ENCODE data around the gene ADAMTS1.

ADAMTS1 gene

DNA sequence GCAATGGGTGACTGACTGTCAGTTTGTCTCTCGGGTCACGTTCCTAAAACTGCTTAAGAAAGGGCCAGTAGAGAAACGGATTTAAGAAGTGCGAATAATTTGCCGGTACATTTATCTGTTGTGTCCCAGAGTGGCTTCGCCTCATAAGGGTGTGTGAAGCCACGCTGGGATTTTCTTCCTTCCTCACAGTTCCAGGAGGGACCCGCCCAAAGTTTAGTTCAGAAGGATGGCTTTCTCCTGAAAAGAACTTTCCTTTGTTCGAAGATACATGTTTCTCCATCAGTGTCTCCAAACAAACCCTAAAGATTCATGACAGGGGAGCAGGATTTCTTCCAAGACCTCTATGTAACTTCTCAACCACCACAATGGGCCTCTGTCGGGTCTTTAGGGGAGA is 49.8 kb downstream of the ADAMTS1 start:
- Mint-ChIP-seq H3K27ac (no peak overlapping the region), H3K9me3 (peaks cover 20% of the 10 kb centered on the region), H3K4me1 (ENCODE audit: low read depth) (no peaks in the 10 kb centered on the region), H3K36me3 (ENCODE audit: low read depth) (no peaks in the 10 kb centered on the region), H3K4me3 (no peak overlapping the region), H3K27me3 (ENCODE audit: low read depth) (no peaks in the 10 kb centered on the region)

DNA sequence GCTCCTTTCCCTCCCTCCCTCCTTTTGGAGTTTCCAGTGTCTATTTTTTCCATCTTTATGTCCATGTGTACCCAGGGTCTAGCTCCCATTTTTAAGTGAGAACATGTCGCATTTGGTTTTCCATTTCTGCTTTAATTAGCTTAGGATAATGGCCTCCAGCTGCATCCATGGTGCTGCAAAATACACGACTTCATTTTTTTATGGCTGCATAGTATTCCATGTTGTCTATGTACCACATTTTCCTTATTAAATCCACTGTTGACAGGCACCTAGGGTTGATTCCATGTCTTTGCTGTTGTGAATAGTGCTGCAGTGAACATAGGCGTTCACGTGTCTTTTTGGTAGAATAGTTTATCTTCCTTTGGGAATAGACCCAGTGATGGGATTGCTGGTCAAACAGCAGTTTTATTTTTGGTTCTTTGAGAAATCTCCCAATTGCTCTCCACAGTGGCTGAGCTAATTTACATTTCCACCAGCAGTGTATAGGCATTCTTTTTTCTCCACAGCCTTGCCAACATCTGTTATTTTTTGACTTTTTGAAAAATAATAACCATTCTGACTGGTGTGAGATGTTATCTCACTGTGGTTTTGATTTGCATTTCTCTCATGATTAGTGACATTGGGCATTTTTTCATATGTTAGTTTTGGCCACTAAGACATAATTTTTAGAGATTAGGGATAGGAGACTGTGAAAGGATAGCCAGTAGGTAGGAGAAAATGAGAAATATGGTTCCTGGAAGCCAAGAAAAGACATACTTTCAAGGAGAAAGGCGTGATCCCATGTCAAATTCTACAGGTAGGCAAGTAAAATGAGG is 50.4 kb downstream of the ADAMTS1 start:
- H3K27me3 Mint-ChIP-seq (ENCODE audit: low read depth), result no peaks in the 10 kb centered on the region
- no peaks in the 10 kb centered on the region for H3K4me1 Mint-ChIP-seq (ENCODE audit: low read depth)
- no peaks in the 10 kb centered on the region for H3K36me3 Mint-ChIP-seq (ENCODE audit: low read depth)
- H3K9me3 Mint-ChIP-seq, result peaks cover 17% of the 10 kb centered on the region
- H3K4me3 Mint-ChIP-seq, result no peak overlapping the region
- no peak overlapping the region for H3K27ac Mint-ChIP-seq

DNA sequence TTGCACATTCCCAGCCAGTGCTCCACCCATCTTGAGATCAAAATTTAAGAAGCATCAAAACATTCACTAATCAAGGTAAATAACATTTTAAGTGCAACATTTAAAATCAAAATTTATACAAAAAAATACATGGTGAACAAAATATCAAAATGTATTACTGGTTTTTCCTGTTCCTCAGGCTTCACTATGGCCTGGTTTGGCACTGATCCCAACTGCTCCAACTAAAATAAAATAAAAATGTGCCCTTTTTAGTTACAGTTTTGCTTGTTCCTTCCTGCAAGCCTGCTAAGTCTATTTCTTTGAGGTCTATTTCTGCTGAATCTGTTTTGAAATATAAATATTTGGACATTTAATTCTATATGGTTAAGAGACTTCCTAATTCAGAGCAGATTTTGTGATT is 54.9 kb downstream of the ADAMTS1 start:
- no peaks in the 10 kb centered on the region for H3K27me3 Mint-ChIP-seq (ENCODE audit: low read depth)
- no peaks in the 10 kb centered on the region for H3K4me1 Mint-ChIP-seq (ENCODE audit: low read depth)
- no peak overlapping the region for H3K27ac Mint-ChIP-seq
- no peaks in the 10 kb centered on the region for H3K36me3 Mint-ChIP-seq (ENCODE audit: low read depth)
- no peak overlapping the region for H3K4me3 Mint-ChIP-seq
- H3K9me3 Mint-ChIP-seq, result peaks cover 11% of the 10 kb centered on the region

DNA sequence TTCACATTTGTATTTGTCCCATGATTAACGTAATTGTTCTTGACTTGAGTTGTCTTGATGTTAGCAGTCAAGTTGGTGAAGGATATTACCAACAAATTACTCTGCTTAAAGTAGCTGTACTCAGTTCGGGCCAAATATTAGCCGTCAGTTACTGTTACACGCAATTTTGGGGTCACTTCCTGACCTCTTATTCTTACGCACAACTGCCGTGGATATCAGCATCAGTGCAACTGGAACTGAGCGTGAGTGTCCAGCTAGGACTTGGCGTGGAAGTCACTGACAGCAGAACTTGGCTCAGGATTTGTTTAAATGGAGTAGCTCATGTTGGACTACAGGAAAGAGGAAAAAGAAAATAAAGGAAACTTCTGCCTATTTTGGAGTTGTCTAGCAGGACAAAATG is 56.4 kb downstream of the ADAMTS1 start:
- H3K4me1 Mint-ChIP-seq (ENCODE audit: low read depth), result no peaks in the 10 kb centered on the region
- peaks cover 10% of the 10 kb centered on the region for H3K9me3 Mint-ChIP-seq

More for the DNA sequence above, 56.4 kb downstream of the ADAMTS1 start:
- no peak overlapping the region for H3K4me3 Mint-ChIP-seq
- H3K36me3 Mint-ChIP-seq (ENCODE audit: low read depth), result no peaks in the 10 kb centered on the region
- H3K27ac Mint-ChIP-seq, result no peak overlapping the region
- no peaks in the 10 kb centered on the region for H3K27me3 Mint-ChIP-seq (ENCODE audit: low read depth)

Data from T-helper 1 cell treated with Interleukin-12 subunit alpha and Interleukin-12 subunit beta and Interleukin-4 antibody, amounts not matched to agents 30 μg/mL and 1 μg/mL, for 36 hours (primary cell).